GM23338 (cell line): Measurements from ENCODE around the gene PCDHGB4. TPM values are rescaled to one million over a fixed set of nuclear protein-coding genes. Genes with fewer than 3 reads are reported as not detected.

ENCODE experiments used
- CTCF ChIP-seq, 2 experiments: fragments of 200-600 bp in 1 of 2; sonication (generic) in 1 of 2; conservative IDR thresholded peaks; 2 replicates each; pipeline versions ENCODE4 v1.5.1 to v1.6.1; 2016 to 2017; ENCODE audit warnings: antibody characterized with exemption in 2 of 2, low read depth in 2 of 2, mild to moderate bottlenecking in 2 of 2, moderate library complexity in 1 of 2
- ETS1 ChIP-seq: IDR thresholded peaks from 2 replicates; pipeline ENCODE4 v1.6.1; 2016; ENCODE audit warnings: antibody characterized with exemption
- EZH2 ChIP-seq: fragments of 200-600 bp; sonication (generic); IDR thresholded peaks from one replicate; pipeline ENCODE4 v1.8.0; 2017; ENCODE audit warnings: antibody characterized with exemption, mild to moderate bottlenecking, low read depth; ENCODE audit not compliant: unreplicated experiment
- NANOG ChIP-seq: IDR thresholded peaks from 2 replicates; pipeline ENCODE4 v1.6.1; 2016; ENCODE audit warnings: antibody characterized with exemption, borderline replicate concordance
- STAT1 ChIP-seq: IDR thresholded peaks from one replicate; pipeline ENCODE4 v1.6.1; 2016; ENCODE audit warnings: antibody characterized with exemption; ENCODE audit not compliant: unreplicated experiment
- ZNF114 ChIP-seq: fragments of 250-450 bp; sonication (Bioruptor Pico); IDR thresholded peaks from 2 replicates; pipeline ENCODE4 v1.5.0; 2020; ENCODE audit warnings: mild to moderate bottlenecking, moderate library complexity
- ZNF462 ChIP-seq: fragments of 250-450 bp; sonication (Bioruptor Pico); IDR thresholded peaks from 2 replicates; pipeline ENCODE4 v1.5.0; 2020; ENCODE audit warnings: mild to moderate bottlenecking, moderate library complexity
- polyA plus RNA-seq: library from polyadenylated mRNA; unstranded; fragments of >200 nt; fragmentation: Nextera tagmentation; extraction: Ambion mirVana; gene quantifications from 2 replicates; pipeline ENCODE4 v1.2.1, GENCODE V29; 2016
- total RNA-seq: library from RNA; depleted of rRNA; stranded (reverse); fragments of >200 nt; shearing (Covaris generic); gene quantifications from 2 replicates; pipeline ENCODE4 v1.2.3, GENCODE V29; 2014
- TF ChIP-seq, protein P1 (sequence below): IDR thresholded peaks from one replicate; pipeline ENCODE4 v1.6.1; 2018; ENCODE audit warnings: antibody characterized with exemption; ENCODE audit not compliant: unreplicated experiment

Gene PCDHGB4
- total and polyA plus RNA-seq, 2 experiments from 2014 or later = 3.5 to 16.6 TPM

GRCh38 chr5:141398608-141399007, 11.1 kb downstream of the PCDHGB4 start (continued):
- no peak for TF ChIP-seq ZNF462
- no peak for TF ChIP-seq ZNF114
- TF ChIP-seq, protein P1, sequence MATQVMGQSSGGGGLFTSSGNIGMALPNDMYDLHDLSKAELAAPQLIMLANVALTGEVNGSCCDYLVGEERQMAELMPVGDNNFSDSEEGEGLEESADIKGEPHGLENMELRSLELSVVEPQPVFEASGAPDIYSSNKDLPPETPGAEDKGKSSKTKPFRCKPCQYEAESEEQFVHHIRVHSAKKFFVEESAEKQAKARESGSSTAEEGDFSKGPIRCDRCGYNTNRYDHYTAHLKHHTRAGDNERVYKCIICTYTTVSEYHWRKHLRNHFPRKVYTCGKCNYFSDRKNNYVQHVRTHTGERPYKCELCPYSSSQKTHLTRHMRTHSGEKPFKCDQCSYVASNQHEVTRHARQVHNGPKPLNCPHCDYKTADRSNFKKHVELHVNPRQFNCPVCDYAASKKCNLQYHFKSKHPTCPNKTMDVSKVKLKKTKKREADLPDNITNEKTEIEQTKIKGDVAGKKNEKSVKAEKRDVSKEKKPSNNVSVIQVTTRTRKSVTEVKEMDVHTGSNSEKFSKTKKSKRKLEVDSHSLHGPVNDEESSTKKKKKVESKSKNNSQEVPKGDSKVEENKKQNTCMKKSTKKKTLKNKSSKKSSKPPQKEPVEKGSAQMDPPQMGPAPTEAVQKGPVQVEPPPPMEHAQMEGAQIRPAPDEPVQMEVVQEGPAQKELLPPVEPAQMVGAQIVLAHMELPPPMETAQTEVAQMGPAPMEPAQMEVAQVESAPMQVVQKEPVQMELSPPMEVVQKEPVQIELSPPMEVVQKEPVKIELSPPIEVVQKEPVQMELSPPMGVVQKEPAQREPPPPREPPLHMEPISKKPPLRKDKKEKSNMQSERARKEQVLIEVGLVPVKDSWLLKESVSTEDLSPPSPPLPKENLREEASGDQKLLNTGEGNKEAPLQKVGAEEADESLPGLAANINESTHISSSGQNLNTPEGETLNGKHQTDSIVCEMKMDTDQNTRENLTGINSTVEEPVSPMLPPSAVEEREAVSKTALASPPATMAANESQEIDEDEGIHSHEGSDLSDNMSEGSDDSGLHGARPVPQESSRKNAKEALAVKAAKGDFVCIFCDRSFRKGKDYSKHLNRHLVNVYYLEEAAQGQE = no peak
- no peak for TF ChIP-seq STAT1
- no peak for TF ChIP-seq CTCF (conservative IDR thresholded peaks at IDR 0.05; ENCODE audit: low read depth in 2 of 2)
- no peak for TF ChIP-seq EZH2
- no peak for TF ChIP-seq NANOG
- no peak for TF ChIP-seq ETS1
